ENCODE results near the gene APCDD1.
"Not testable (repeated sequence)": the region's sequence is repeated elsewhere in the genome, so short reads cannot be mapped to it uniquely, and the experiment has no call there.

The APCDD1 gene

DNA sequence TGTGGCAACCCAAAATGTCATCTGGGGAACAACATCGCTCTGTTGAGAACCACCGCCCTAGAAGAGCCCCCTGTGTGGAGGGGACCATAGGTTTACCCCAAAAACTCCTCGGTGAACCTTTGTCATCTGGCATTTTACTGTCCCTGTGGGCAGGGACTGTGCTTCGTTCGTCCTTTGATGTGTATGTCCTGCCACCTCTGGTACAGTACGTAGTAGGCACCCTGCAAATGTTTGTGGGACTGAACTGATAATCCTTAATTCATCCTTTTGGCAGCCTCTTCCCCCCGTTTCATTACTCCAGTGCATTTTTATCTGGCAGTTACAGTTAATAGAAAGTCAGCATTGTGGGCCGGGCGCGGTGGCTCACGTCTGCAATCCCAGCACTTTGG is 72.1 kb downstream of the APCDD1 start:
- Histone ChIP-seq H3K4me3 (ENCODE audit: low read depth in 1 of 5, low read length in 5 of 5) (peak overlapping the region; percentile 83 to 98 (median 91)), H3K36me3 (ENCODE audit: control insufficient read depth in 5 of 5, insufficient read depth in 5 of 5, low read length in 5 of 5) (no peaks in the 10 kb centered on the region), H3K9me3 (ENCODE audit: control insufficient read depth in 5 of 5, low read length in 5 of 5) (no peaks in the 10 kb centered on the region), H3K4me1 (ENCODE audit: control insufficient read depth in 5 of 5, insufficient read depth in 5 of 5, low read length in 5 of 5) (peaks cover 9 to 30% (median 25%) of the 10 kb centered on the region in 5 donors), H3K9ac (ENCODE audit: low read length in 5 of 5) (peak overlapping the region; percentile 43 to 94 (median 86)), H3K27ac (ENCODE audit: low read depth, low read length) (peak overlapping the region; percentile 82), H3K27me3 (ENCODE audit: control insufficient read depth in 5 of 5, insufficient read depth in 4 of 5, low read length in 5 of 5) (peaks cover 0 to 3% (median 0%) of the 10 kb centered on the region in 5 donors)

DNA sequence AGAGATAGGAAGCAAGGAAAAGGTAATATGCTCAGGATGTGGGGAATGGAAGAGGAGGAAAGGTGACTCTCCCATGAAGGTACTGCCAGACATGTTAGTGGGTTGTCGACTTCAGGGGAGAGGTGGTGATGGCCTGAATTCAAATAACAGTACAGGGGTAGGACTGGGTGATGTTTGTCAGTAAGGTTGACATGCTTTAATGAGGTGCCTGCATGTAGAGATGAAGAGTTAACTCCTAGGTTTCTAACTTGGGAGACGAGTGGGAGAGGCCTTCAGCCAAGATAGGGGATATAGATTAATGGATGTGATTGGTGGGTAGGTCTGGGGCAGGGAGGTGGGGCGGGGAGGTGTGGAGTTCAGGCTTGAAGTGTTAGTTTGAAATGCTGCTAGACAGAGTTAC is 74.0 kb downstream of the APCDD1 start:
- no peak overlapping the region for H3K4me3 ChIP-seq (ENCODE audit: low read depth in 1 of 5, low read length in 5 of 5)
- H3K4me1 ChIP-seq (ENCODE audit: control insufficient read depth in 5 of 5, insufficient read depth in 5 of 5, low read length in 5 of 5), result peaks cover 9 to 30% (median 26%) of the 10 kb centered on the region in 5 donors
- H3K36me3 ChIP-seq (ENCODE audit: control insufficient read depth in 5 of 5, insufficient read depth in 5 of 5, low read length in 5 of 5), result no peaks in the 10 kb centered on the region
- H3K27ac ChIP-seq (ENCODE audit: low read depth, low read length), result no peak overlapping the region
- no peaks in the 10 kb centered on the region for H3K9me3 ChIP-seq (ENCODE audit: control insufficient read depth in 5 of 5, low read length in 5 of 5)
- peaks cover 0 to 3% (median 0%) of the 10 kb centered on the region in 5 donors for H3K27me3 ChIP-seq (ENCODE audit: control insufficient read depth in 5 of 5, insufficient read depth in 4 of 5, low read length in 5 of 5)
- peak overlapping the region in 1 of 5 donors; percentile 48 for H3K9ac ChIP-seq (ENCODE audit: low read length in 5 of 5)

DNA sequence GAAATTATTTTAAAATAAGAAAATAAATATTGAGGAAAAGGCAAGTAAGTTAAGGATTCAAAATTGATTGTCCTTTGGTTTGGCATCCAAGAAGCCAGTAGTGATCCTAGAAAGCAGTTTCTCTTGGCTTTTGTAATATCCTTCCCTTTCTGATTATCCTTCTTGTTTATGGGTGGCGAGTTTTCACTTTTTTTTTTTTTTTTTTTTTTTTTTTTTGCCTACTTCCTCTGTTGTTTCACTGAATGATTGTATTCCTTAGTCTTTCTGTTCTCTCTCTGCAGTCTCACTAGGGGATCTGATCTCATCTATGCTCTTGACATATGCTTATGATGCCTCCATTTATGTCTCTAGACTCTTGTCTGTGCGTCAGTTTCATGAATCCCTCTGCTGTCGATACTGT is 75.6 kb downstream of the APCDD1 start:
- Histone ChIP-seq H3K9ac (ENCODE audit: low read length in 5 of 5) (no peak overlapping the region), H3K27me3 (ENCODE audit: control insufficient read depth in 5 of 5, insufficient read depth in 4 of 5, low read length in 5 of 5) (peaks cover 0 to 3% (median 0%) of the 10 kb centered on the region in 5 donors), H3K4me3 (ENCODE audit: low read depth in 1 of 5, low read length in 5 of 5) (no peak overlapping the region), H3K36me3 (ENCODE audit: control insufficient read depth in 5 of 5, insufficient read depth in 5 of 5, low read length in 5 of 5) (peaks cover 0 to 6% (median 2%) of the 10 kb centered on the region in 5 donors), H3K9me3 (ENCODE audit: control insufficient read depth in 5 of 5, low read length in 5 of 5) (no peaks in the 10 kb centered on the region), H3K27ac (ENCODE audit: low read depth, low read length) (no peak overlapping the region), H3K4me1 (ENCODE audit: control insufficient read depth in 5 of 5, insufficient read depth in 5 of 5, low read length in 5 of 5) (peaks cover 9 to 29% (median 25%) of the 10 kb centered on the region in 5 donors)

DNA sequence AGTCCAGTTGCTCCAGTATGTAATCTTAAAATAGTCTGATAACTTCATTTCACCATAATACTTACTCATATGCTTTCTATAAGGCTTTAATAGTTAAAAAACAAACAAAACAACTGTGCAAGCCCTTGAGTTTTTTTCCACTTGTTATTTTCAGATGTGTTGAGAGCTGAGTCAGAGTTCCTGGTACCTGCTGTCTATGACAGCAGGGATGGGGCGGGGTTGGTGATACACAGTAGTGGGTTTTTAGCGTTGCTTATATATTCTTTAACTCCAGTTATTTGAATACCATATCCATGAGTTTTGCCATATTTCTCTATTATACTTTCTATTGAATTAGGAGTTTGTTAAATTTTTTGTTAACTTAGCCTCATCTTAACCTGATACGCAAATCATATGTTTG is 76.4 kb downstream of the APCDD1 start:
- peaks cover 0 to 6% (median 2%) of the 10 kb centered on the region in 5 donors for H3K36me3 ChIP-seq (ENCODE audit: control insufficient read depth in 5 of 5, insufficient read depth in 5 of 5, low read length in 5 of 5)
- H3K4me1 ChIP-seq (ENCODE audit: control insufficient read depth in 5 of 5, insufficient read depth in 5 of 5, low read length in 5 of 5), result peaks cover 6 to 22% (median 19%) of the 10 kb centered on the region in 5 donors
- H3K9me3 ChIP-seq (ENCODE audit: control insufficient read depth in 5 of 5, low read length in 5 of 5), result no peaks in the 10 kb centered on the region
- H3K27ac ChIP-seq (ENCODE audit: low read depth, low read length), result no peak overlapping the region
- H3K4me3 ChIP-seq (ENCODE audit: low read depth in 1 of 5, low read length in 5 of 5), result no peak overlapping the region
- no peak overlapping the region for H3K9ac ChIP-seq (ENCODE audit: low read length in 5 of 5)
- peaks cover 0 to under 1% (median 0%) of the 10 kb centered on the region in 5 donors for H3K27me3 ChIP-seq (ENCODE audit: control insufficient read depth in 5 of 5, insufficient read depth in 4 of 5, low read length in 5 of 5)

DNA sequence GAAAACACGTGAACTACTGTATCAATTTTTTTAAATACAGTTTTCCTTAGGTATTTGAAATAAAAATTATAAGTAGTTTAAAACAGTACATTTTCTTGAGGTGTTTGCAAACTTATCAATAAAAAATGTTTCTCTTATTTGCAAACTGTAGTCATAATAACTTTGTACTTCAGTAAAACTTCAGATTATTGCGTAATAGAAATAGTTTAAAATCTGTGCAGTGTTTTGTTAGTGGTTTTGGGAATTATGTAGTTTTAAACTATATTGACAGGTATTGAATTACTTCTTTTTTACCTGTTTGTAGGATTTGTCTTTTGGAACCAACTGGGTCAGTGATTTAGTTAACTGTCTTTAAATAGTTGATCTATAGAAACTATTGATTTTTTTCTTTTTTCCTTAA is 78.7 kb downstream of the APCDD1 start:
- Histone ChIP-seq H3K9me3 (ENCODE audit: control insufficient read depth in 5 of 5, low read length in 5 of 5) (no peaks in the 10 kb centered on the region), H3K27me3 (ENCODE audit: control insufficient read depth in 5 of 5, insufficient read depth in 4 of 5, low read length in 5 of 5) (no peaks in the 10 kb centered on the region), H3K36me3 (ENCODE audit: control insufficient read depth in 5 of 5, insufficient read depth in 5 of 5, low read length in 5 of 5) (peaks cover 0 to 6% (median 2%) of the 10 kb centered on the region in 5 donors), H3K9ac (ENCODE audit: low read length in 5 of 5) (no peak overlapping the region), H3K4me3 (ENCODE audit: low read depth in 1 of 5, low read length in 5 of 5) (no peak overlapping the region), H3K27ac (ENCODE audit: low read depth, low read length) (no peak overlapping the region), H3K4me1 (ENCODE audit: control insufficient read depth in 5 of 5, insufficient read depth in 5 of 5, low read length in 5 of 5) (peaks cover 0 to 12% (median 5%) of the 10 kb centered on the region in 5 donors)

DNA sequence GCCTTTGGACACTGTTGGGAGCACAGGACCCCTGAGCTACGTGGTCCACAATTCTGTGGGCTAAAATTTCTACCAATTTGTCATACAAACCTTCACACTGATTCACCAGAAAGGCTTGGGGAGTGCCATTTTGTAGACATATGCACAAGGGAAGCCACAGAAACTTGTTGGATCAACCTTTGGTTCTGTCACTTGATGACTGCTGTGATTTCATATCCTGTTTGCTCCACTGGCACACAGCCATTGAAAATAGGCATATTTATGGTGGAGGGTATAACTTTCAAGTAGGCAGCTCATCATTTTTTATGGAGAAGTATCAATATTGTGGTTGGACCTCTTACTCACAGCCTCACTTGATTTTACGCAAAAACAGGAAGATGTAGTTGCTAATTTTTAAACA is 81.8 kb downstream of the APCDD1 start:
- H3K36me3 ChIP-seq (ENCODE audit: control insufficient read depth in 5 of 5, insufficient read depth in 5 of 5, low read length in 5 of 5), result peaks cover 16 to 24% (median 22%) of the 10 kb centered on the region in 5 donors

DNA sequence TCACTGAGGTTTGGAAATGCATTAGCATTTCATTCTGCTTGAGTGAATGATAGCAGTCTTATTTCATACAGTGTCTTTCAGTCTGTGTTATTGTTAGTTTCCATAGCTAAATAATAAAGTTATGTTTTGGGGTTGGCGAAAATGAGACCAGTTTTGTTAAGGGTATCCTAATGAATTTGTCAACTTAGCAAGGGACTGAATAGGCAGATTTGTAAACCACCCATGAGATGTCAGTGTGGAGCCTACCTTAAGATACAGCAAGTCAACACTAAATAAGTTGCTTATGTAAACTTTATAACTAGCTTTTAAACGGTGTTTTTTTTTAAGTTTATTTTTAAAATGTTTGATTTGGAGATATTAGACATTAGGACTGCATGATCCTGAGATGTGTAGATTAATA is 83.3 kb downstream of the APCDD1 start:
- Histone ChIP-seq H3K4me3 (ENCODE audit: low read depth in 1 of 5, low read length in 5 of 5) (no peak overlapping the region), H3K27me3 (ENCODE audit: control insufficient read depth in 5 of 5, insufficient read depth in 4 of 5, low read length in 5 of 5) (no peaks in the 10 kb centered on the region), H3K9ac (ENCODE audit: low read length in 5 of 5) (no peak overlapping the region), H3K4me1 (ENCODE audit: control insufficient read depth in 5 of 5, insufficient read depth in 5 of 5, low read length in 5 of 5) (peaks cover 0 to 2% (median 0%) of the 10 kb centered on the region in 5 donors), H3K36me3 (ENCODE audit: control insufficient read depth in 5 of 5, insufficient read depth in 5 of 5, low read length in 5 of 5) (peaks cover 23 to 36% (median 31%) of the 10 kb centered on the region in 5 donors), H3K27ac (ENCODE audit: low read depth, low read length) (no peak overlapping the region), H3K9me3 (ENCODE audit: control insufficient read depth in 5 of 5, low read length in 5 of 5) (no peaks in the 10 kb centered on the region)

More for the DNA sequence above, 81.8 kb downstream of the APCDD1 start:
- H3K4me1 ChIP-seq (ENCODE audit: control insufficient read depth in 5 of 5, insufficient read depth in 5 of 5, low read length in 5 of 5), result peaks cover 0 to 2% (median 0%) of the 10 kb centered on the region in 5 donors
- H3K4me3 ChIP-seq (ENCODE audit: low read depth in 1 of 5, low read length in 5 of 5), result no peak overlapping the region
- H3K9ac ChIP-seq (ENCODE audit: low read length in 5 of 5), result no peak overlapping the region
- no peaks in the 10 kb centered on the region for H3K9me3 ChIP-seq (ENCODE audit: control insufficient read depth in 5 of 5, low read length in 5 of 5)
- no peak overlapping the region for H3K27ac ChIP-seq (ENCODE audit: low read depth, low read length)
- H3K27me3 ChIP-seq (ENCODE audit: control insufficient read depth in 5 of 5, insufficient read depth in 4 of 5, low read length in 5 of 5), result no peaks in the 10 kb centered on the region

DNA sequence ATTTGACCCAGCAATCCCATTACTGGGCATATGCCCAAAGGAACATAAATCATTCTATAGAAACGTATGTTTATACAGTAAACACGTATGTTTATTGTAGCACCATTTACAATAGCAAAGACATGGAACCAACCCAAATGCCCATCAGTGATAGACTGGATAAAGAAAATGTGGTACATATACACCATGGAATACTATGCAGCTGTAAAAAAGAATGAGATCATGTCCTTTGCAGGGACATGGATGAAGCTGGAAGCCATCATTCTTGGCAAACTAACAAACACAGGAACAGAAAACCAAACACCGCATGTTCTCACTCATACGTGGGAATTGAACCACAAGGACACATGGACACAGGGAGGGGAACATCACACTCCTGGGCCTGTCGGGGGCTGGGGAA is 84.7 kb downstream of the APCDD1 start:
- peaks cover 25 to 41% (median 36%) of the 10 kb centered on the region in 5 donors for H3K36me3 ChIP-seq (ENCODE audit: control insufficient read depth in 5 of 5, insufficient read depth in 5 of 5, low read length in 5 of 5)
- H3K27me3 ChIP-seq (ENCODE audit: control insufficient read depth in 5 of 5, insufficient read depth in 4 of 5, low read length in 5 of 5); H3K9me3 ChIP-seq (ENCODE audit: control insufficient read depth in 5 of 5, low read length in 5 of 5); H3K4me3 ChIP-seq (ENCODE audit: low read depth in 1 of 5, low read length in 5 of 5); H3K9ac ChIP-seq (ENCODE audit: low read length in 5 of 5); H3K27ac ChIP-seq (ENCODE audit: low read depth, low read length); H3K4me1 ChIP-seq (ENCODE audit: control insufficient read depth in 5 of 5, insufficient read depth in 5 of 5, low read length in 5 of 5): not testable (repeated sequence)

Measured in subcutaneous abdominal adipose tissue (tissue), 5 donors.